H9 (cell line): ENCODE results near the gene ZRANB1. TPM values are rescaled to one million over a fixed set of nuclear protein-coding genes. Genes with fewer than 3 reads are reported as not detected.

Experiments
- DNase-seq: peaks from one replicate; pipeline ENCODE4 v3.0.0-alpha.2; 2017
- H2AFZ ChIP-seq: one replicate; pipeline ENCODE4 v1.6.1; 2013; ENCODE audit warnings: mild to moderate bottlenecking, low read length, control low read depth, moderate library complexity
- H2AK5ac ChIP-seq: 2 replicates; pipeline ENCODE4 v1.6.1; 2013; ENCODE audit warnings: low read length, control low read depth, mixed read lengths; ENCODE audit not compliant: insufficient read length
- H2BK120ac ChIP-seq: one replicate; pipeline ENCODE4 v1.6.1; 2013; ENCODE audit warnings: low read depth, mild to moderate bottlenecking, low read length, control low read depth, inconsistent platforms; ENCODE audit not compliant: poor library complexity, severe bottlenecking
- H2BK12ac ChIP-seq: 2 replicates; pipeline ENCODE4 v1.6.1; 2013; ENCODE audit warnings: low read length, control low read depth, mixed read lengths, low read depth; ENCODE audit not compliant: insufficient read length
- H2BK15ac ChIP-seq: 2 replicates; pipeline ENCODE4 v1.6.1; 2013; ENCODE audit warnings: low read depth, low read length, control low read depth
- H2BK20ac ChIP-seq: one replicate; pipeline ENCODE4 v1.6.1; 2013; ENCODE audit warnings: low read depth, mild to moderate bottlenecking, low read length, control low read depth, inconsistent platforms; ENCODE audit not compliant: poor library complexity, severe bottlenecking
- H2BK5ac ChIP-seq: 2 replicates; pipeline ENCODE4 v1.6.1; 2013; ENCODE audit warnings: low read length, control low read depth, mixed read lengths; ENCODE audit not compliant: insufficient read length
- H3K14ac ChIP-seq: 2 replicates; pipeline ENCODE4 v1.6.1; 2013; ENCODE audit warnings: low read length, control low read depth; ENCODE audit not compliant: insufficient read depth
- H3K18ac ChIP-seq: 2 replicates; pipeline ENCODE4 v1.6.1; 2013; ENCODE audit warnings: low read depth, mild to moderate bottlenecking, mixed read lengths, low read length, control low read depth; ENCODE audit not compliant: insufficient read length
- H3K23ac ChIP-seq: 2 replicates; pipeline ENCODE4 v1.6.1; 2013; ENCODE audit warnings: low read length, control low read depth, mixed read lengths, low read depth; ENCODE audit not compliant: insufficient read length
- H3K23me2 ChIP-seq: 2 replicates; pipeline ENCODE4 v1.6.1; 2013; ENCODE audit warnings: low read depth, mild to moderate bottlenecking, mixed read lengths, low read length, control low read depth; ENCODE audit not compliant: insufficient read length, poor library complexity, severe bottlenecking
- H3K27ac ChIP-seq: 2 replicates; pipeline ENCODE4 v1.5.1; 2013; ENCODE audit warnings: low read length, control low read depth, mixed read lengths, low read depth; ENCODE audit not compliant: insufficient read length
- H3K27me3 ChIP-seq: 2 replicates; pipeline ENCODE4 v1.6.1; 2013; ENCODE audit warnings: low read length, control low read depth, inconsistent platforms; ENCODE audit not compliant: insufficient read depth
- H3K4ac ChIP-seq: 2 replicates; pipeline ENCODE4 v1.6.1; 2013; ENCODE audit warnings: low read depth, mild to moderate bottlenecking, control low read depth, inconsistent platforms, low read length, moderate library complexity
- H3K4me1 ChIP-seq: 2 replicates; pipeline ENCODE4 v1.6.1; 2013; ENCODE audit warnings: low read length, control low read depth, inconsistent platforms; ENCODE audit not compliant: insufficient read depth
- H3K4me2 ChIP-seq: 2 replicates; pipeline ENCODE4 v1.6.1; 2013; ENCODE audit warnings: low read length, control low read depth, mixed read lengths; ENCODE audit not compliant: insufficient read length, insufficient read depth
- H3K56ac ChIP-seq: 2 replicates; pipeline ENCODE4 v1.6.1; 2013; ENCODE audit warnings: low read depth, mild to moderate bottlenecking, mixed read lengths, low read length, control low read depth; ENCODE audit not compliant: insufficient read length
- H3K79me1 ChIP-seq: 2 replicates; pipeline ENCODE4 v1.6.1; 2013; ENCODE audit warnings: low read depth, mild to moderate bottlenecking, moderate library complexity, low read length, control low read depth, inconsistent platforms; ENCODE audit not compliant: insufficient read depth, poor library complexity, severe bottlenecking
- H3K79me2 ChIP-seq: 2 replicates; pipeline ENCODE4 v1.6.1; 2013; ENCODE audit warnings: low read length, control low read depth, inconsistent platforms; ENCODE audit not compliant: insufficient read depth
- H3K9ac ChIP-seq: 2 replicates; pipeline ENCODE4 v1.6.1; 2013; ENCODE audit warnings: low read length, control low read depth, mixed read lengths; ENCODE audit not compliant: insufficient read length; ENCODE audit errors: extremely low read depth
- H3K9me3 ChIP-seq: one replicate; pipeline ENCODE4 v1.6.1; 2013; ENCODE audit warnings: low read depth, low read length, inconsistent platforms; ENCODE audit not compliant: control insufficient read depth
- H3T11ph ChIP-seq: one replicate; pipeline ENCODE4 v1.6.1; 2013; ENCODE audit warnings: mild to moderate bottlenecking, low read length, control low read depth, inconsistent platforms
- H4K20me1 ChIP-seq: one replicate; pipeline ENCODE4 v1.6.1; 2013; ENCODE audit not compliant: control insufficient read depth, insufficient read length, insufficient read depth
- H4K5ac ChIP-seq: 2 replicates; pipeline ENCODE4 v1.6.1; 2013; ENCODE audit warnings: low read depth, mild to moderate bottlenecking, mixed read lengths, low read length, control low read depth; ENCODE audit not compliant: insufficient read length
- H4K8ac ChIP-seq: replicated peaks from 2 replicates; pipeline ENCODE4 v1.6.1; 2013; ENCODE audit warnings: low read length, control low read depth, mixed read lengths, low read depth; ENCODE audit not compliant: insufficient read length
- H4K91ac ChIP-seq: 2 replicates; pipeline ENCODE4 v1.6.1; 2013; ENCODE audit warnings: low read depth, mild to moderate bottlenecking, moderate library complexity, mixed read lengths, low read length, control low read depth; ENCODE audit not compliant: insufficient read length
- H3K27ac Mint-ChIP-seq, 3 experiments: 2 replicates in 2 of 3; 3 replicates in 1 of 3; pipeline ENCODE4 v1.8.0; 2020 to 2021; ENCODE audit warnings: mixed read lengths in 3 of 3, mild to moderate bottlenecking in 1 of 3, moderate library complexity in 1 of 3
- H3K27me3 Mint-ChIP-seq: 2 replicates; pipeline ENCODE4 v1.8.0; 2021; ENCODE audit warnings: low read depth, mild to moderate bottlenecking, moderate library complexity, mixed read lengths
- H3K36me3 Mint-ChIP-seq, 3 experiments: 2 replicates in 2 of 3; 3 replicates in 1 of 3; pipeline ENCODE4 v1.8.0; 2020 to 2021; ENCODE audit warnings: low read depth in 3 of 3, mixed read lengths in 3 of 3; ENCODE audit not compliant: insufficient read depth in 1 of 3
- H3K4me1 Mint-ChIP-seq, 2 experiments: 2 replicates each; pipeline ENCODE4 v1.8.0; 2020; ENCODE audit warnings: mixed read lengths in 2 of 2
- H3K4me3 Mint-ChIP-seq, 2 experiments: 2 replicates in 1 of 2; 3 replicates in 1 of 2; pipeline ENCODE4 v1.8.0; 2020 to 2021; ENCODE audit warnings: mild to moderate bottlenecking in 2 of 2, mixed read lengths in 2 of 2, moderate library complexity in 1 of 2
- H3K9me3 Mint-ChIP-seq, 2 experiments: 2 replicates in 1 of 2; 3 replicates in 1 of 2; pipeline ENCODE4 v1.8.0; 2020; ENCODE audit warnings: mild to moderate bottlenecking in 2 of 2, mixed read lengths in 2 of 2, moderate library complexity in 1 of 2
- CTCF ChIP-seq: fragments of 200-600 bp; sonication (generic); conservative IDR thresholded peaks from 3 replicates; pipeline ENCODE4 v1.8.0; 2021; ENCODE audit warnings: antibody characterized with exemption, mild to moderate bottlenecking
- WGBS: extraction: QIAGEN DNeasy Blood & Tissue Kit; methylation state at CpG from one replicate; pipeline ENCODE4 v1.1.7; 2013; ENCODE audit warnings: missing lambda C conversion rate, low lambda C conversion rate, mixed read lengths; ENCODE audit not compliant: insufficient read length; ENCODE audit errors: extremely low coverage; 5-methylcytosine and 5-hydroxymethylcytosine counted together
- total RNA-seq: library from RNA; stranded (reverse); gene quantifications from 2 replicates; pipeline ENCODE4 v1.2.1, GENCODE V29; 2021

Gene ZRANB1
- total RNA-seq, 1 experiment from 2014 or later, result 17.4 TPM

- no peaks in the 10 kb centered on the region for H3K4me1 ChIP-seq
- no peak overlapping the region for H4K8ac ChIP-seq
- H2BK120ac ChIP-seq, result no peak overlapping the region
- H4K91ac ChIP-seq, result no peak overlapping the region
- H3K4me2 ChIP-seq, result no peak overlapping the region
- H3K23me2 ChIP-seq, result no peaks in the 10 kb centered on the region
- Mint-ChIP-seq H3K4me1 (peaks cover 5% of the 10 kb centered on the region in 2 experiments), H3K27ac (no peak overlapping the region; a peak in 1 of 7 replicates), H3K27me3 (peaks cover 2% of the 10 kb centered on the region), H3K36me3 (no peaks in the 10 kb centered on the region), H3K4me3 (no peak overlapping the region), H3K9me3 (no peaks in the 10 kb centered on the region)
- no peak for TF ChIP-seq CTCF
- H3K9me3 ChIP-seq, result no peaks in the 10 kb centered on the region
- H2BK20ac ChIP-seq, result no peak overlapping the region
- H4K20me1 ChIP-seq, result no peaks in the 10 kb centered on the region
- DNase-seq, result no peak
- H2AFZ ChIP-seq, result no peak overlapping the region
- H3K27ac ChIP-seq, result no peak overlapping the region
- no peak overlapping the region for H3K14ac ChIP-seq
- H2AK5ac ChIP-seq, result no peak overlapping the region
- H3K79me2 ChIP-seq, result no peaks in the 10 kb centered on the region
- no peak overlapping the region for H2BK15ac ChIP-seq
- no peak overlapping the region for H4K5ac ChIP-seq
- no peaks in the 10 kb centered on the region for H3K79me1 ChIP-seq
- H2BK5ac ChIP-seq, result no peak overlapping the region
- H3K27me3 ChIP-seq, result no peaks in the 10 kb centered on the region
- no peak overlapping the region for H3K4ac ChIP-seq
- no peak overlapping the region for H3K23ac ChIP-seq
- H2BK12ac ChIP-seq, result no peak overlapping the region
- H3K9ac ChIP-seq, result no peak overlapping the region
- H3K18ac ChIP-seq, result no peak overlapping the region
- no peak overlapping the region for H3K56ac ChIP-seq
- no CpG with 5 or more reads among the region's 11 CpGs for WGBS
- no peak overlapping the region for H3T11ph ChIP-seq
Observed at GRCh38 chr10:124899151-124899550, 42.8 kb upstream of the ZRANB1 start.
